Glutamatergic neuron (in vitro differentiated cells): ENCODE data around the gene IL1RAPL2. TPM values are rescaled to one million over a fixed set of nuclear protein-coding genes. Genes with fewer than 3 reads are reported as not detected.

ENCODE experiments used
- DNase-seq: peaks from one replicate; pipeline ENCODE4 v3.0.0; 2022
- H3K27ac Mint-ChIP-seq: one replicate; pipeline ENCODE4 v1.8.0; 2020; ENCODE audit warnings: mild to moderate bottlenecking, mixed read lengths, inconsistent platforms; ENCODE audit not compliant: unreplicated experiment
- H3K27me3 Mint-ChIP-seq: one replicate; pipeline ENCODE4 v1.8.0; 2020; ENCODE audit warnings: mild to moderate bottlenecking, moderate library complexity, mixed read lengths, inconsistent platforms; ENCODE audit not compliant: unreplicated experiment
- H3K36me3 Mint-ChIP-seq: one replicate; pipeline ENCODE4 v1.8.0; 2020; ENCODE audit warnings: mild to moderate bottlenecking, mixed read lengths, inconsistent platforms; ENCODE audit not compliant: unreplicated experiment
- H3K4me1 Mint-ChIP-seq: one replicate; pipeline ENCODE4 v1.8.0; 2020; ENCODE audit warnings: mild to moderate bottlenecking, low read depth, mixed read lengths, inconsistent platforms; ENCODE audit not compliant: unreplicated experiment
- H3K4me3 Mint-ChIP-seq: one replicate; pipeline ENCODE4 v1.8.0; 2020; ENCODE audit warnings: mild to moderate bottlenecking, mixed read lengths, inconsistent platforms; ENCODE audit not compliant: unreplicated experiment
- H3K9me3 Mint-ChIP-seq: one replicate; pipeline ENCODE4 v1.8.0; 2020; ENCODE audit warnings: mild to moderate bottlenecking, moderate library complexity, mixed read lengths, inconsistent platforms; ENCODE audit not compliant: unreplicated experiment
- CTCF ChIP-seq: fragments of 200-600 bp; sonication (generic); IDR thresholded peaks from one replicate; pipeline ENCODE4 v1.5.0; 2021; ENCODE audit not compliant: partially characterized antibody, unreplicated experiment
- total RNA-seq: library from RNA; stranded (reverse); fragmentation: NEBNext Ultra II Directional; extraction: Animal tissue kit (Norgen Biotek cat#: 25700); gene quantifications from one replicate; pipeline ENCODE4 v1.2.1, GENCODE V29; 2021; ENCODE audit not compliant: unreplicated experiment

IL1RAPL2 gene
- total RNA-seq, 1 donor from 2014 or later: 0.76 TPM

GRCh38 chrX:105277132-105277531 lies 711.1 kb downstream of the IL1RAPL2 start:
- Mint-ChIP-seq H3K27me3 (no peaks in the 10 kb centered on the region), H3K36me3 (no peaks in the 10 kb centered on the region), H3K4me1 (no peaks in the 10 kb centered on the region), H3K4me3 (no peak overlapping the region), H3K9me3 (no peaks in the 10 kb centered on the region), H3K27ac (no peak overlapping the region)
- TF ChIP-seq CTCF: no peak
- no peak for DNase-seq

- TF ChIP-seq CTCF: no peak
Measured at GRCh38 chrX:105282077-105282476, 716.1 kb downstream of the IL1RAPL2 start.

DNA sequence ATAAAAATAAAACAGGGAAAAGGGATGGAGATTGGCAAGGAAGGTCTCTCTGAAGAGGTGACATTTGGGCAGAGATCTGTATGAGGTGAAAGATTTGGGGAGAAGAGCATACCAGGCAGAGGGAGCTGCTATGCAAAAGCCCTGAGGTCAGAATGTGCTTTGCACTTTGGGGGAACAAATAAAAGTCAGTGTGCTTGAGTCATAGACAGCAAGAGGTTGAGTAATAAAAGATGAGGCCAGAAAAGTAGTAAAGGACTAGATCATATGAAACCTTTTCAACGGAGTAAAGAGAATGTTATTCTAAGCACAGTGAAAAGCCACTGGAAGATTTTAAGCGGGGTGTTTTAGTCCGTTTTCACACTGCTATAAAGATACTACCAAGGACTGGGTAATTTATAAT lies 731.0 kb downstream of the IL1RAPL2 start:
- no peak overlapping the region for H3K27ac Mint-ChIP-seq
- no peak overlapping the region for H3K4me3 Mint-ChIP-seq
- no peaks in the 10 kb centered on the region for H3K9me3 Mint-ChIP-seq
- DNase-seq: no peak
- H3K27me3 Mint-ChIP-seq: peaks cover 3% of the 10 kb centered on the region
- no peaks in the 10 kb centered on the region for H3K4me1 Mint-ChIP-seq
- no peaks in the 10 kb centered on the region for H3K36me3 Mint-ChIP-seq
- no peak for TF ChIP-seq CTCF

More at GRCh38 chrX:105282077-105282476, 716.1 kb downstream of the IL1RAPL2 start:
- Mint-ChIP-seq H3K27ac (no peak overlapping the region), H3K9me3 (no peaks in the 10 kb centered on the region), H3K4me1 (no peaks in the 10 kb centered on the region), H3K4me3 (no peak overlapping the region), H3K27me3 (no peaks in the 10 kb centered on the region), H3K36me3 (no peaks in the 10 kb centered on the region)
- DNase-seq: no peak

DNA sequence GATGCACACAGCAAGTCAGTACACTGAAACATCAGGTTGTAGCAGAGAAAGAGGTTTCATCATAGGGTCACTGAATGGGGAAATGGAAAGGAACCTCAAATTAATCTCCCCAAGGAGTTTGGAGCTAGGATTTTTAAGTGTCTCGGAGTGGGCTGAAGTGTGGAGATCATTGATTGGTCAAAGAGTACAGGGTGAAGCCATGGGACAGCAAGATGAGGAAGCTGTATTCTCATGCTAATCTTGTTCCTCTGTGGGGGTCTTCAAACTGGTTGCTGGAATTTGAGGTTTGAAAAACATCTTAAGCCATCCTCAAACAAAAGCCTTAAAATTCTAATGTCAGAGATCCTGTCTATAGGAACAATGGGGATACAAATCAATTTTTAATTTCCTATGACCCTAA lies 733.3 kb downstream of the IL1RAPL2 start:
- Mint-ChIP-seq H3K27me3 (peaks cover 3% of the 10 kb centered on the region), H3K27ac (no peak overlapping the region), H3K36me3 (no peaks in the 10 kb centered on the region), H3K4me3 (no peak overlapping the region), H3K4me1 (no peaks in the 10 kb centered on the region), H3K9me3 (no peaks in the 10 kb centered on the region)
- no peak for TF ChIP-seq CTCF
- no peak for DNase-seq

DNA sequence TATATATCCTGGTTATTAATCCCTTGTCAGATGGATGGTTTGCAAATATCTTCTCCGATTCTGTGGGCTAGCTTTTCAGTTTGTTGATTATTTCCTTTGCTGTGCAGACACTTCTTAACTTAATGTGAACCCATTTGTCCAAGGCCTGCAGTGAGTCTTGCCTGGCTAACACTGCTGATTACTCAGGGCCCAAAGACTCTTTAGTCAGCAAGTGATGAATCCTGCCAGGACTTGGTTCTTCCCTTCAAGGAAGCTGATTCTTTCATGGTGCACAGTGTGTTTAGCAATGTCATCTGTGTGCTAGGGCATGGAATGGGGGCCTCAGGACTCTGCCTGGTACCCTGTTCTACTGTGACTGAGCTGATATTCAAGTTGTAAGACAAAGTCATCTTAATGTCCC lies 736.2 kb downstream of the IL1RAPL2 start:
- DNase-seq: no peak
- TF ChIP-seq CTCF: no peak
- Mint-ChIP-seq H3K4me3 (no peak overlapping the region), H3K4me1 (no peaks in the 10 kb centered on the region), H3K36me3 (no peaks in the 10 kb centered on the region), H3K9me3 (peaks cover 4% of the 10 kb centered on the region), H3K27me3 (peaks cover 2% of the 10 kb centered on the region), H3K27ac (no peak overlapping the region)
